ENCODE results near the gene TM9SF3.

The TM9SF3 gene

DNA sequence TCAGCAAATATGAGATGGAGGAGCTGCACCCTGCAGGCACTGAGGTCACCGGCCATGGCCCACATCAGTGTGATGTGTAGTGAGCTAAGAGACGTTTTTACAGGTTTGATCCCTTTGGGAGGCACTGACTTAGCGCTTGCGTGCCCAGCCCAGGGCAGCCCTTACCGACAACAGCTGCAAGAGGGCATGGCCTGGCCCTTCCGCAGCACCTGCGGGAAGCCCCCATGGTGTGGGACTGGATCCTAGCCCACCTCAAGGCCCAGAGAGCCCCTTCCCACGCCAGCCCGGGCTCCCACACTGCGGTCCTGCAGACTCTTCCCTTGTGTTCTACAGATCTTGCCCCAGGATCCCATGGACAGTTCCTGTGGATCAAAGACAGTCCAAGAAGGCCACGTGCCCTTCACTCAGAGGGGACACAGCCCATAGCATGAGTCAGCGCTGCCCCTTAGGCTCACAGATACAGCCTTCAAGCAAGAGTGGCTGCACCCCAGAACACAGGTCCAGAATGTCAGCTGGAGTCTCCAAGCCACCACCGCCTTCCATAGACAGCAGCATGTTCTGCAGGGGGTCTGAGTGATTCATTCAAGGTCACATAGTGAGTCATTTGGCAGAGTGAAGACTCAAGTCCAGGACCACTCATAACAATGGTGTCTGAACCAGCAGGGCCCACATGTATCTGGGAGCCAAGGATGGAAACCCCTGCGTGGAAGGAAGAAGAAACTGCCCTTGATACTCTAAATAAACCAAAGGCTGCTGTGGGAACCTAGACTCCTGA is 98.5 kb downstream of the TM9SF3 start:
- Histone ChIP-seq H3K9me3 (ENCODE audit: control insufficient read depth, insufficient read depth, low read length) (no peaks in the 10 kb centered on the region), H3K27ac (ENCODE audit: low read depth, low read length) (no peak overlapping the region), H3F3A (ENCODE audit: control insufficient read depth, insufficient read depth) (no peaks in the 10 kb centered on the region), H3K79me2 (ENCODE audit: control insufficient read depth, low read length) (no peaks in the 10 kb centered on the region), H4K20me1 (ENCODE audit: control insufficient read depth, insufficient read depth, low read depth, low read length) (no peaks in the 10 kb centered on the region), H3K36me3 (ENCODE audit: control insufficient read depth, low read length) (no peaks in the 10 kb centered on the region), H3K9me2 (replicated peaks; ENCODE audit: control insufficient read depth, low read length) (no peaks in the 10 kb centered on the region), H3K27me3 (ENCODE audit: control insufficient read depth, low read length) (peaks cover 5% of the 10 kb centered on the region; the same call in 1 of the 2 replicates), H3K4me2 (ENCODE audit: low read length) (no peak overlapping the region), H3K4me1 (ENCODE audit: control insufficient read depth, low read length) (no peaks in the 10 kb centered on the region), H3K4me3 (ENCODE audit: low read length) (no peak overlapping the region)
- TF ChIP-seq, protein P1, sequence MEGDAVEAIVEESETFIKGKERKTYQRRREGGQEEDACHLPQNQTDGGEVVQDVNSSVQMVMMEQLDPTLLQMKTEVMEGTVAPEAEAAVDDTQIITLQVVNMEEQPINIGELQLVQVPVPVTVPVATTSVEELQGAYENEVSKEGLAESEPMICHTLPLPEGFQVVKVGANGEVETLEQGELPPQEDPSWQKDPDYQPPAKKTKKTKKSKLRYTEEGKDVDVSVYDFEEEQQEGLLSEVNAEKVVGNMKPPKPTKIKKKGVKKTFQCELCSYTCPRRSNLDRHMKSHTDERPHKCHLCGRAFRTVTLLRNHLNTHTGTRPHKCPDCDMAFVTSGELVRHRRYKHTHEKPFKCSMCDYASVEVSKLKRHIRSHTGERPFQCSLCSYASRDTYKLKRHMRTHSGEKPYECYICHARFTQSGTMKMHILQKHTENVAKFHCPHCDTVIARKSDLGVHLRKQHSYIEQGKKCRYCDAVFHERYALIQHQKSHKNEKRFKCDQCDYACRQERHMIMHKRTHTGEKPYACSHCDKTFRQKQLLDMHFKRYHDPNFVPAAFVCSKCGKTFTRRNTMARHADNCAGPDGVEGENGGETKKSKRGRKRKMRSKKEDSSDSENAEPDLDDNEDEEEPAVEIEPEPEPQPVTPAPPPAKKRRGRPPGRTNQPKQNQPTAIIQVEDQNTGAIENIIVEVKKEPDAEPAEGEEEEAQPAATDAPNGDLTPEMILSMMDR (IDR thresholded peaks at IDR 0.05; ENCODE audit: low read depth, low read length, poor library complexity, severe bottlenecking), result no peak

DNA sequence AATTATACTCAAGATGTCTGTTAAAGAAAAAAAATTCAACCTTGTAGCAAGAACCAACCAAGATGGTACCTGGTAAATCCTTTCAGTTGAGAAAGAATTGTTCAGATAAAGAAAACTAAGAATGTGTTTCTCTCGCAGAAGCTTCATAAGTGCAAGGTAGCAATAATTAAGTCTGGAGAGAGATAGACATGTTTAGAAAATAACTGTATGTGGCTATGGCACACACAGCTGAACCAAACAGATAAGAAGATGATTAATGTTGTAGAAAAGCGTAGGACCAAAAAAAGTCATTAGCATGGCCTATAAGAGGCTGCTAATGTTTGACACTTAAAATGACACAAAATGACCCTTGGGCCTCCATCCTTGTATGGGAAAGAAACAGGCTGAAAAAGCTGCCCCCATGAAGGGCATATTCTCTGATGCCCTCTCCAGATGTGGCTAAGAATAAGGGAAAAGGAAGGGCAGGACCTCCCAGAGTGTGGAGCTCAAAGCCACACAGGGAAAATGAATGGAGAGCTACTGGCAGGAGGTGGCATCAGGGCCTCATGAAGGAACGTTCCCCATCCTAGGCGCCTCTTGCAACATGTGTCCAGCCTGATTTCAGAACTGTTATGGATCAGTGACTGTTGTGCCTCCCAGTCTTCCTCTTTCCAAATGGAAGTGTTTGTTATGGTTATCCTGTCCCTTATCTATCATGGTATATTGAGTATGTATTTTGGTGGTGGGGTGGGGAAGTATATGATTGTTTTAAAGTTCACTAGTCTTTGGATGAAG is 103.8 kb downstream of the TM9SF3 start:
- Histone ChIP-seq H3K27ac (ENCODE audit: low read depth, low read length) (no peak overlapping the region), H3K9me2 (replicated peaks; ENCODE audit: control insufficient read depth, low read length) (no peaks in the 10 kb centered on the region), H3K9me3 (ENCODE audit: control insufficient read depth, insufficient read depth, low read length) (no peaks in the 10 kb centered on the region), H3K4me1 (ENCODE audit: control insufficient read depth, low read length) (no peaks in the 10 kb centered on the region), H3F3A (ENCODE audit: control insufficient read depth, insufficient read depth) (no peaks in the 10 kb centered on the region), H3K79me2 (ENCODE audit: control insufficient read depth, low read length) (no peaks in the 10 kb centered on the region), H3K4me3 (ENCODE audit: low read length) (no peak overlapping the region), H3K27me3 (ENCODE audit: control insufficient read depth, low read length) (peaks cover 27% of the 10 kb centered on the region), H3K36me3 (ENCODE audit: control insufficient read depth, low read length) (no peaks in the 10 kb centered on the region), H3K4me2 (ENCODE audit: low read length) (no peak overlapping the region), H4K20me1 (ENCODE audit: control insufficient read depth, insufficient read depth, low read depth, low read length) (no peaks in the 10 kb centered on the region)
- no peak for TF ChIP-seq EZH2phosphoT487 (IDR thresholded peaks at IDR 0.05; ENCODE audit: borderline replicate concordance, low read length)
- TF ChIP-seq, protein P1 (IDR thresholded peaks at IDR 0.05; ENCODE audit: low read depth, low read length, poor library complexity, severe bottlenecking), result no peak

DNA sequence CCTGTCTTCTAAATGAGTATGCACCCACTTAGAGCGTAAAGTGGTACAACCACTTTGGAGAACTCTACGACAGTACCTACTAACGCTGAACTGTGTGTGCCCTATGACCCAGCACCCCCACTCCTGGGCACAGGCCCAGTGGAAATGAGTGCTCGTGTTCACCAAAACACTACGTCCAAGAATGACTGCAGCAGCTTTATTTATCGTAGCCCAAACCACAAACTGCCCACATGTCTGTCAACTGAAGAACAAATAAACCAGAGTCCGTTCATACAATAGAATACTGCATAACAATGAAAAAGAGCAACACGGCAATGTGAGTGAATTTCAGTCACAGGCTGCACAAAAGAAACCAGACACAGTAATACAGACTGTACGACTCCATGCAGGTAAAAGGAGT is 108.5 kb downstream of the TM9SF3 start:
- Histone ChIP-seq H3K4me2 (ENCODE audit: low read length) (no peak overlapping the region), H4K20me1 (ENCODE audit: control insufficient read depth, insufficient read depth, low read depth, low read length) (no peaks in the 10 kb centered on the region), H3K79me2 (ENCODE audit: control insufficient read depth, low read length) (no peaks in the 10 kb centered on the region), H3K9me2 (replicated peaks; ENCODE audit: control insufficient read depth, low read length) (no peaks in the 10 kb centered on the region), H3K27me3 (ENCODE audit: control insufficient read depth, low read length) (peaks cover 29% of the 10 kb centered on the region), H3K9me3 (ENCODE audit: control insufficient read depth, insufficient read depth, low read length) (no peaks in the 10 kb centered on the region), H3K36me3 (ENCODE audit: control insufficient read depth, low read length) (no peaks in the 10 kb centered on the region), H3F3A (ENCODE audit: control insufficient read depth, insufficient read depth) (no peaks in the 10 kb centered on the region), H3K4me1 (ENCODE audit: control insufficient read depth, low read length) (no peaks in the 10 kb centered on the region), H3K4me3 (ENCODE audit: low read length) (no peak overlapping the region), H3K27ac (ENCODE audit: low read depth, low read length) (no peak overlapping the region)
- TF ChIP-seq, protein P1 (IDR thresholded peaks at IDR 0.05; ENCODE audit: low read depth, low read length, poor library complexity, severe bottlenecking), result no peak
- no peak for TF ChIP-seq EZH2phosphoT487 (IDR thresholded peaks at IDR 0.05; ENCODE audit: borderline replicate concordance, low read length)
